GM12801 (cell line): ENCODE results near the gene ITIH3.

Experiments
- TF ChIP-seq, protein P1 (sequence below): IDR thresholded peaks from one replicate; pipeline ENCODE4 v1.5.1; 2011; ENCODE audit warnings: control low read depth; ENCODE audit not compliant: insufficient read length; ENCODE audit errors: extremely low read depth

ITIH3 gene

DNA sequence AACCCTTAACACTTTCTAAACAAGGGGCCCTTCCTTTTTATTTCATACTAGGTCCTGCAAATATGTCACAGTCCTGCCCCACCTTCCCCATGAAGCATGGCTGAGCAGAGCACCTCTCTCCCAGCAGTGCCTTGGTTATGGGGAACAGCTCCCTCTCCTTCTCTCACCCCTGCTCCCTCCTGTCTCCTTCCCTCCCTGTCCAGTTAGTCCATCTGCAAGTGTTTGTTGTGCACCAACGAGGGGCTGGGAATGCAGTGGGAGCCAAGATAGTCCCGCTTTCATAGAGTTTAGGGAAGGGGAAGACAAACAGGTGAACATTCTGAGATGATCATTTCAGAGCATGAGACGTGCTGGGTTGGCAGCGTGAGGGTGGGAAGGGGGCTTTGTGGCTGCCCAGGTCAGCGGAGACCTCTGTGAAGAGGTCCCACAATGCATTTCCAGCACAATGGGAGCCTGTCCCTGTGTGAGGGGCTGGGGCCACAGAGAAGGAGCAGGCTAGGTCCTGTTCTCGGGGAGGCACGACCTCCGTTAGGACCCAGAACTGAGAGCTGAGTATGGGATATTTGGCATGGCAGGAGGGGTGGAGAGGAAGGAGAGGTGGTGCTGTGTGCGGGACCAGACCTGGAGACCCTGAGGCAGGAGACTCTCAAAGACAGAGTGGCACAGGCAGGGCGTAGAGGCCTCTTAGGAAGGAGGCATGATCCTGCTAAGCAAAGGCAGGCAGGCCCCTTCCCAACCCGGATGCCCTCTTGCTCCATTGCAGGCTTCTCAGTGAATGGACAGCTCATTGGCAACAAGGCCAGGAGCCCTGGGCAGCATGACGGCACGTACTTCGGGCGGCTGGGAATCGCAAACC, 5.5 kb upstream of the ITIH3 start:
- TF ChIP-seq, protein P1, sequence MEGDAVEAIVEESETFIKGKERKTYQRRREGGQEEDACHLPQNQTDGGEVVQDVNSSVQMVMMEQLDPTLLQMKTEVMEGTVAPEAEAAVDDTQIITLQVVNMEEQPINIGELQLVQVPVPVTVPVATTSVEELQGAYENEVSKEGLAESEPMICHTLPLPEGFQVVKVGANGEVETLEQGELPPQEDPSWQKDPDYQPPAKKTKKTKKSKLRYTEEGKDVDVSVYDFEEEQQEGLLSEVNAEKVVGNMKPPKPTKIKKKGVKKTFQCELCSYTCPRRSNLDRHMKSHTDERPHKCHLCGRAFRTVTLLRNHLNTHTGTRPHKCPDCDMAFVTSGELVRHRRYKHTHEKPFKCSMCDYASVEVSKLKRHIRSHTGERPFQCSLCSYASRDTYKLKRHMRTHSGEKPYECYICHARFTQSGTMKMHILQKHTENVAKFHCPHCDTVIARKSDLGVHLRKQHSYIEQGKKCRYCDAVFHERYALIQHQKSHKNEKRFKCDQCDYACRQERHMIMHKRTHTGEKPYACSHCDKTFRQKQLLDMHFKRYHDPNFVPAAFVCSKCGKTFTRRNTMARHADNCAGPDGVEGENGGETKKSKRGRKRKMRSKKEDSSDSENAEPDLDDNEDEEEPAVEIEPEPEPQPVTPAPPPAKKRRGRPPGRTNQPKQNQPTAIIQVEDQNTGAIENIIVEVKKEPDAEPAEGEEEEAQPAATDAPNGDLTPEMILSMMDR, result no peak

- TF ChIP-seq, protein P1, result no peak
These were observed 4.9 kb upstream of the ITIH3 start for GRCh38 chr3:52789746-52790040.

- TF ChIP-seq, protein P1, result no peak
These were observed 4.3 kb upstream of the ITIH3 start for GRCh38 chr3:52790337-52790736.

DNA sequence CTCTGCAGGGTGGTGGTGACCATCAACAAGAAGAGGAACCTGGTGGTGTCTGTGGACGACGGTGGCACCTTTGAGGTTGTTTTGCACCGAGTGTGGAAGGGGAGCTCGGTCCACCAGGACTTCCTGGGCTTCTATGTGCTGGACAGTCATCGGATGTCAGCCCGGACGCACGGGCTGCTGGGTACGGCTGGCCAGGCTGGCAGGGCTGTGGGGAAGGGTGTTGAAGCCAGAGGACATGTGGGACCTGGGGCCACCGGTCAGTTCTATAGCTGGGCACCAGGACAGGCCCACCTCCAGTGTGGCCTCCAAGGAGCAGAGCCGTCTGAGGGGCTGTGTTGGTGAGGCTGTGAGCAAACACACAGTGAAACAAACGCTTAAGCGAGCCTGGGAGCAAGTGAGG, 3.9 kb upstream of the ITIH3 start:
- TF ChIP-seq, protein P1, result no peak

DNA sequence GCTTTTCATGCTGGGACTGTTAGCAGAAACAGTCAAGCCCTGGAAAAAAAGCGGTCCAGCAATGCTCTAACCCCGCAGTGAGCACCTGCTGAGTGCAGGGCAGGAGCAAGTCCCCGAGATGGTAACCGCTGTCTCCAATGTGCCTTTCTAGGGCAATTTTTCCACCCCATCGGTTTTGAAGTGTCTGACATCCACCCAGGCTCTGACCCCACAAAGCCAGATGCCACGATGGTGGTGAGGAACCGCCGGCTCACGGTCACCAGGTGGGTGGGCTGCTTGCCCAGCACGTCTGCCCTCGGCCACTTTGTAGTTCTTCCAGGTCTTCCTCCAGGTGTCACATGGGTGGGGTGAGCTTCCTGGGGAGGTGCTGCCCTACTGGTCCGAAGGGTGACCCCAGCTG, 3.2 kb upstream of the ITIH3 start:
- TF ChIP-seq, protein P1, result no peak

- TF ChIP-seq, protein P1, result no peak
These were observed 2.7 kb upstream of the ITIH3 start for GRCh38 chr3:52791928-52792327.

DNA sequence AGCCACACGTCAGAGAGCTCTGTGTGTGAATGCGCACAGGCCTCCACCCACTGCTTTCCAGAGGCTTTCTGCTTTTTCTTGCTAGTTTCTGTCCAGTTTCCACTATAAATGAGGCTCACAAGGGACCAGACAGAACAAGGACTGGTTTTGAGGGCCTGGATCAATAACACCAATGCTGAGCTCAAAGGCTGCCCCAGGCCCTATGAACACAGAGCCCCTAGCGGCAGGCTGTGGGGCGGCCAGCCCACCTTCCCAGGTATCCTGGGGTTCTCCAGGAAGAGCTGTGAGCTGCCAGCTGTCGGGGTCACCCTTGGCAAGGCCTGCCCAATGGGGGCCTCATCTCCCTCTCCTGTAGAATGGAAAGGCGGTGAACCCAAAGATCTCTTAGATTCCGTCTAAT, 2.2 kb upstream of the ITIH3 start:
- TF ChIP-seq, protein P1, result no peak
